ENCODE measurements around the gene SMIM21.

DNA sequence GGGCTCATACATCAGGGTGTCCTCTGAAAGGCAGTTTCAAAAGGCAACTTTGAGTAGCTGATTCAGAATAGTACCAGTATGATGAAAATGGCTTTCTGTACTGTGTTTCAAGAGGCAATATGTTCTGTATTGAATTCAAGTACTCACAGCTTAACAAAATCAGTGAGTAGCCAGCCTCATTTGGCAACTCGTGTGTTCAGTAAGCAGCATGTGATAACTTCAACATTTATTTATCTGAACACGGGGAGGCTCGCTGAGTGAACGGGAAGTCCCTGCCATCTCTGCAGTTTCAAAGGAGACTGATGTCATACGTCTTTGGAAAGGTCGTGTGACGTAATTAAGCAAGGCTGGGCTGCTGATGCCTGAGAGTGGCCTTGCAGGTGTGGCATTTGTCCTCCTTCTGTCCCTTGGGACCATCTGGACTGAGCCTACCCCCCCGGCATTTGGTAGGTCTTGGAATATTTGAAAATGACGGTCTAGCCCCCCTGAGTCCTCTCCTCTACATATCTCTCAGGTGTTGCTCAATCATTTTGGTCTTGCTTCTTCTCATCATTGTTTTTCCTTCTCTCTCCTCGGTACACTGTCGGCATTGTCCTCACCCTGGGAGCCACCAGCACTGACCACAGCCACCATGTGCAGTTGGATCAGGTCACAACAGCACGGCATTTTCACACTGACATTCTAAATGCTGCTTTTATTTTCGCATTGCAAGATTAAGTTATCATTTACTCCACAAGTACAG lies 62.8 kb downstream of the SMIM21 start:
- TF ChIP-seq ZNF561 (tag by site-specific recombination; IDR thresholded peaks at IDR 0.05; ENCODE audit: borderline replicate concordance), result no peak
- TF ChIP-seq ZNF292 (tag by site-specific recombination; IDR thresholded peaks at IDR 0.05; ENCODE audit: borderline replicate concordance, low read depth), result no peak
- TF ChIP-seq HOXA7 (CRISPR knock-in tag; IDR thresholded peaks at IDR 0.05; ENCODE audit: borderline replicate concordance), result no peak
- no peak for TF ChIP-seq ZNF777 (tag by site-specific recombination; IDR thresholded peaks at IDR 0.05; ENCODE audit: borderline replicate concordance)
- no peak for TF ChIP-seq BCL11B (tag by site-specific recombination; IDR thresholded peaks at IDR 0.05; ENCODE audit: low read depth)
- TF ChIP-seq ZNF776 (tag by site-specific recombination; IDR thresholded peaks at IDR 0.05; ENCODE audit: borderline replicate concordance), result no peak
- TF ChIP-seq, protein P1, sequence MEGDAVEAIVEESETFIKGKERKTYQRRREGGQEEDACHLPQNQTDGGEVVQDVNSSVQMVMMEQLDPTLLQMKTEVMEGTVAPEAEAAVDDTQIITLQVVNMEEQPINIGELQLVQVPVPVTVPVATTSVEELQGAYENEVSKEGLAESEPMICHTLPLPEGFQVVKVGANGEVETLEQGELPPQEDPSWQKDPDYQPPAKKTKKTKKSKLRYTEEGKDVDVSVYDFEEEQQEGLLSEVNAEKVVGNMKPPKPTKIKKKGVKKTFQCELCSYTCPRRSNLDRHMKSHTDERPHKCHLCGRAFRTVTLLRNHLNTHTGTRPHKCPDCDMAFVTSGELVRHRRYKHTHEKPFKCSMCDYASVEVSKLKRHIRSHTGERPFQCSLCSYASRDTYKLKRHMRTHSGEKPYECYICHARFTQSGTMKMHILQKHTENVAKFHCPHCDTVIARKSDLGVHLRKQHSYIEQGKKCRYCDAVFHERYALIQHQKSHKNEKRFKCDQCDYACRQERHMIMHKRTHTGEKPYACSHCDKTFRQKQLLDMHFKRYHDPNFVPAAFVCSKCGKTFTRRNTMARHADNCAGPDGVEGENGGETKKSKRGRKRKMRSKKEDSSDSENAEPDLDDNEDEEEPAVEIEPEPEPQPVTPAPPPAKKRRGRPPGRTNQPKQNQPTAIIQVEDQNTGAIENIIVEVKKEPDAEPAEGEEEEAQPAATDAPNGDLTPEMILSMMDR (tag by site-specific recombination; IDR thresholded peaks at IDR 0.05), result no peak
- no peak for TF ChIP-seq ZNF433 (tag by site-specific recombination; IDR thresholded peaks at IDR 0.05; ENCODE audit: low read depth)
- no peak for TF ChIP-seq ZNF140 (tag by site-specific recombination; IDR thresholded peaks at IDR 0.05)
- TF ChIP-seq KLF9 (tag by site-specific recombination; IDR thresholded peaks at IDR 0.05; ENCODE audit: low read depth), result no peak
